ENCODE data around the gene KCNE1. TPM values are rescaled to one million over a fixed set of nuclear protein-coding genes. Genes with fewer than 3 reads are reported as not detected.

Gene KCNE1
- total RNA-seq, 1 donor from 2014 or later, result 0.51 TPM

GRCh38 chr21:34528131-34528561 lies 16.1 kb upstream of the KCNE1 start:
- no peak overlapping the region for H3K4me3 Mint-ChIP-seq
- TF ChIP-seq CTCF (conservative IDR thresholded peaks at IDR 0.05), result no peak
- peaks cover 7% of the 10 kb centered on the region for H3K27me3 Mint-ChIP-seq
- peaks cover 42% of the 10 kb centered on the region for H3K4me1 Mint-ChIP-seq (ENCODE audit: unreplicated experiment)
- H3K27ac Mint-ChIP-seq, result no peak overlapping the region
- no peaks in the 10 kb centered on the region for H3K9me3 Mint-ChIP-seq
- no peaks in the 10 kb centered on the region for H3K36me3 Mint-ChIP-seq
- no peak for DNase-seq (ENCODE audit: extremely low spot score, unreplicated experiment)

GRCh38 chr21:34526618-34527290 lies 14.7 kb upstream of the KCNE1 start:
- H3K27ac Mint-ChIP-seq, result peak overlapping the region; percentile 95
- no peak for TF ChIP-seq CTCF (conservative IDR thresholded peaks at IDR 0.05)
- peak overlapping the region; percentile 80 for H3K4me3 Mint-ChIP-seq
- H3K9me3 Mint-ChIP-seq, result no peaks in the 10 kb centered on the region
- peaks cover 6% of the 10 kb centered on the region for H3K36me3 Mint-ChIP-seq
- H3K4me1 Mint-ChIP-seq (ENCODE audit: unreplicated experiment), result peaks cover 51% of the 10 kb centered on the region
- H3K27me3 Mint-ChIP-seq, result peaks cover 7% of the 10 kb centered on the region
- DNase-seq (ENCODE audit: extremely low spot score, unreplicated experiment), result no peak

GRCh38 chr21:34526241-34526617 lies 14.2 kb upstream of the KCNE1 start:
- peaks cover 50% of the 10 kb centered on the region for H3K4me1 Mint-ChIP-seq (ENCODE audit: unreplicated experiment)

GRCh38 chr21:34524646-34525601 lies 12.9 kb upstream of the KCNE1 start:
- no peak for TF ChIP-seq CTCF (conservative IDR thresholded peaks at IDR 0.05)
- no peak for DNase-seq (ENCODE audit: extremely low spot score, unreplicated experiment)
- Mint-ChIP-seq H3K27me3 (peaks cover 7% of the 10 kb centered on the region), H3K9me3 (no peaks in the 10 kb centered on the region), H3K27ac (peak overlapping the region; percentile 95), H3K4me3 (peak overlapping the region; percentile 76), H3K4me1 (ENCODE audit: unreplicated experiment) (peaks cover 46% of the 10 kb centered on the region), H3K36me3 (peaks cover 13% of the 10 kb centered on the region)

More at GRCh38 chr21:34526241-34526617, 14.2 kb upstream of the KCNE1 start:
- Mint-ChIP-seq H3K27ac (peak overlapping the region; percentile 95), H3K36me3 (peaks cover 9% of the 10 kb centered on the region), H3K4me3 (peak overlapping the region; percentile 80), H3K27me3 (peaks cover 7% of the 10 kb centered on the region), H3K9me3 (no peaks in the 10 kb centered on the region)
- no peak for DNase-seq (ENCODE audit: extremely low spot score, unreplicated experiment)
- TF ChIP-seq CTCF (conservative IDR thresholded peaks at IDR 0.05), result no peak

- Mint-ChIP-seq H3K36me3 (peaks cover 19% of the 10 kb centered on the region), H3K9me3 (no peaks in the 10 kb centered on the region), H3K27ac (peak overlapping the region; percentile 95), H3K4me1 (ENCODE audit: unreplicated experiment) (peaks cover 46% of the 10 kb centered on the region), H3K27me3 (peaks cover 7% of the 10 kb centered on the region), H3K4me3 (peak overlapping the region; percentile 36)
- TF ChIP-seq CTCF (conservative IDR thresholded peaks at IDR 0.05), result no peak
- no peak for DNase-seq (ENCODE audit: extremely low spot score, unreplicated experiment)
These were observed 11.1 kb upstream of the KCNE1 start for GRCh38 chr21:34523019-34523555.
